Measurements from ENCODE around the gene PFDN6. TPM values are rescaled to one million over a fixed set of nuclear protein-coding genes. Genes with fewer than 3 reads are reported as not detected.
A peak's percentile ranks its signal among the peaks of the same experiment; 100 is the strongest.

PFDN6 gene
- total and polyA plus RNA-seq, 10 of the 15 experiments (the other 5 are each of a cell fraction or from before 2014, with no cell fraction given), result 3.1 to 168 (median 82.6) TPM

DNA sequence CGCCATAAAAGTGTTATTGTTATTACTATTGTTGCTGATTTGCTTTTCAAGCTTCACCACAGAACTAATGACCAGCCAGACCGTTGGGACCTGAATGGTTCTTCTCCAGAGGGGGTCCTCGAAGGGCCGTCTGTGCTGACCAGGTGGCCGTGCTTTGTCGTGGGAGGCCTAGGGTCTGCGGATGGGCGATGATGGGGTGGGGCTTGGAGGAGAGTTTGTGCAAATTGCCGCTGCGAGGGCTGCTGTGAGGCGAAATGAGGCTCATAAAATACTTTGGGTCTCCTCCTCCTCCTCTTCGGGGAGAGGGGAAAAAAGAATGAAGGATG, 34.2 kb downstream of the PFDN6 start:
- DNase-seq (ENCODE audit: low read depth, low spot score) (no peak), ATAC-seq (peak; percentile 1; the same call in 2 of the 3 replicates), FAIRE-seq (no peak)
- in situ Hi-C loops (cut with MboI), result no loop called here
- no TSS peak for BruUV-seq (replicated peaks)
- TF ChIP-seq ZNF384 (IDR thresholded peaks at IDR 0.05; ENCODE audit: borderline replicate concordance, low read depth, low read length), result 0 out of 2 replicates have a peak, but pooled peaks have one; percentile 11
- TF ChIP-seq HDAC2 (IDR thresholded peaks at IDR 0.05), result no peak
- ChIA-PET RAD21 (ENCODE audit: unreplicated experiment) (interaction anchor here (0.7 to 1.2 kb wide), 3 partner anchors 24 to 95 kb away, joined by 3 to 5 read pairs (median 4); no protein-coding TSS in a partner anchor), POLR2A (interaction anchor here (0.6 to 1.5 kb wide), 6 partner anchors 13 to 352 kb away, joined by 3 to 7 read pairs (median 3); partner anchors contain the start of gene CUTA), SMC1A (ENCODE audit: uncharacterized antibody, unreplicated experiment) (interaction anchor here (0.8 to 2.0 kb wide), 5 partner anchors 8 to 284 kb away, joined by 3 to 7 read pairs (median 3); no protein-coding TSS in a partner anchor), CTCF (interaction anchor here (0.7 to 1.7 kb wide), 3 partner anchors 23 to 357 kb away, joined by 3 to 7 read pairs (median 3); no protein-coding TSS in a partner anchor)
- intact Hi-C loops (cut with micrococcal nuclease; ENCODE audit: unreplicated experiment), result no loop called here
- Histone ChIP-seq H3K4me3 (peak overlapping the region; percentile 80), H3K9me3 (replicated peaks; ENCODE audit: control insufficient read depth, insufficient read depth, low read length) (no peaks in the 10 kb centered on the region), H3K36me3 (ENCODE audit: control insufficient read depth in 2 of 2, insufficient read depth in 2 of 2, low read length in 1 of 2) (peaks cover 12 to 16% of the 10 kb centered on the region in 2 experiments; a peak in 3 of 4 replicates), H4K20me1 (ENCODE audit: control insufficient read depth, insufficient read depth) (0 out of 2 replicates have a peak, but pooled peaks cover 3% of the 10 kb centered on the region), H3K4me2 (ENCODE audit: control insufficient read depth, insufficient read depth) (peak overlapping the region; percentile 79), H3K27me3 (replicated peaks in 1 of 2; ENCODE audit: control insufficient read depth in 2 of 2, insufficient read depth in 2 of 2, low read length in 1 of 2) (no peaks in the 10 kb centered on the region), H2AFZ (ENCODE audit: control insufficient read depth, low read depth, low read length) (peak overlapping the region; percentile 82), H3K27ac (ENCODE audit: control insufficient read depth, insufficient read depth) (peak overlapping the region; percentile 83), H3K4me1 (ENCODE audit: control insufficient read depth, insufficient read depth, low read length) (peaks cover 15% of the 10 kb centered on the region), H3K79me2 (ENCODE audit: control insufficient read depth, insufficient read depth, low read length) (peaks cover 29% of the 10 kb centered on the region), H3K9ac (ENCODE audit: control insufficient read depth, insufficient read depth, low read length) (peak overlapping the region; percentile 82)
- 1% methylated on average over 12 of the region's 12 CpGs for WGBS (ENCODE audit: insufficient coverage, insufficient replicate concordance, low lambda C conversion rate, missing lambda C conversion rate)

DNA sequence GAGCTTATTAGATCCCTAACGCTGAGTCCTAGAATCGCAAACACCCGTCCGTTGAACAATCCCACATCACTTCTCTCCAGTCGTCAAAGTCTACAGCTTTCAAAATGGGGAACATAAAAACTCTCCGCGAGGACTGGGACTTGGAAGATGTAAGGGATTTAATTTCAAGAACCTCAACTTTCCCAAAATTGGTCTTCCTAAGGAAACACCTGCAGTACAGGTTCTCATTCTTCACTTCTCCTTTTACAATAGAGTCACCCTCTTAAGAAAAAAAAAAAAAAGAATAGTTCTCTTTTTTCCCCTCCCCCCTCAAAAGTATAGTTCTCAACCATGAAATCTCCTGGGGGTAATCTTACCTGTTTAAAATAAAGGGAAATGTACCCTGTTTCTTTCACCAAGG, 34.7 kb downstream of the PFDN6 start:
- CTCF ChIA-PET, result interaction anchor here (1.2 to 1.7 kb wide), 2 partner anchors 67 to 358 kb away, joined by 3 to 7 read pairs; no protein-coding TSS in a partner anchor
- DNase-seq (ENCODE audit: low read depth, low spot score), result no peak
- Histone ChIP-seq H3K4me2 (ENCODE audit: control insufficient read depth, insufficient read depth) (peak overlapping the region; percentile 79), H3K9ac (ENCODE audit: control insufficient read depth, insufficient read depth, low read length) (peak overlapping the region; percentile 82), H3K9me3 (replicated peaks; ENCODE audit: control insufficient read depth, insufficient read depth, low read length) (no peaks in the 10 kb centered on the region), H3K36me3 (ENCODE audit: control insufficient read depth in 2 of 2, insufficient read depth in 2 of 2, low read length in 1 of 2) (peaks cover 7 to 11% of the 10 kb centered on the region in 2 experiments; a peak in 3 of 4 replicates), H3K4me3 (peak overlapping the region; percentile 80), H3K27me3 (replicated peaks in 1 of 2; ENCODE audit: control insufficient read depth in 2 of 2, insufficient read depth in 2 of 2, low read length in 1 of 2) (no peaks in the 10 kb centered on the region), H2AFZ (ENCODE audit: control insufficient read depth, low read depth, low read length) (peak overlapping the region; percentile 82), H3K27ac (ENCODE audit: control insufficient read depth, insufficient read depth) (peak overlapping the region; percentile 83), H3K79me2 (ENCODE audit: control insufficient read depth, insufficient read depth, low read length) (peaks cover 29% of the 10 kb centered on the region), H4K20me1 (ENCODE audit: control insufficient read depth, insufficient read depth) (0 out of 2 replicates have a peak, but pooled peaks cover 3% of the 10 kb centered on the region), H3K4me1 (ENCODE audit: control insufficient read depth, insufficient read depth, low read length) (peaks cover 10% of the 10 kb centered on the region)
- under 1% methylated on average over 7 of the region's 7 CpGs for WGBS (ENCODE audit: insufficient coverage, insufficient replicate concordance, low lambda C conversion rate, missing lambda C conversion rate)
- POLR2A ChIA-PET, result interaction anchor here (0.6 to 1.5 kb wide), 7 partner anchors 12 to 301 kb away, joined by 3 to 7 read pairs (median 4); partner anchors contain the start of gene CUTA
- in situ Hi-C loops (cut with MboI), result no loop called here
- SMC1A ChIA-PET (ENCODE audit: uncharacterized antibody, unreplicated experiment), result interaction anchor here (0.6 to 2.0 kb wide), 4 partner anchors 9 to 1136 kb away, joined by 3 to 7 read pairs (median 3); no protein-coding TSS in a partner anchor
- intact Hi-C loops (cut with micrococcal nuclease; ENCODE audit: unreplicated experiment), result no loop called here
- no TSS peak for BruUV-seq (replicated peaks)
- RAD21 ChIA-PET (ENCODE audit: unreplicated experiment), result interaction anchor here (1.1 to 1.2 kb wide), 2 partner anchors 25 to 76 kb away, joined by 3 to 4 read pairs; no protein-coding TSS in a partner anchor
- no peak for ATAC-seq
- peak; percentile 49 for FAIRE-seq
- TF ChIP-seq IKZF2 (IDR thresholded peaks at IDR 0.05), result peak; percentile 70 to 84
- peak; percentile 94 for TF ChIP-seq ZNF384 (IDR thresholded peaks at IDR 0.05; ENCODE audit: borderline replicate concordance, low read depth, low read length)
- TF ChIP-seq BCL11A (IDR thresholded peaks at IDR 0.05; ENCODE audit: low read depth, low read length), result no peak
- 0 out of 2 replicates have a peak, but pooled peaks have one; percentile 29 for TF ChIP-seq TCF3 (IDR thresholded peaks at IDR 0.05; ENCODE audit: borderline replicate concordance, insufficient read depth, low read depth, low read length)
- no peak for TF ChIP-seq BRCA1 (IDR thresholded peaks at IDR 0.05; ENCODE audit: low read depth, low read length)
- TF ChIP-seq HDAC6 (IDR thresholded peaks at IDR 0.05; ENCODE audit: unreplicated experiment), result no peak
- TF ChIP-seq NFIC (IDR thresholded peaks at IDR 0.05; ENCODE audit: low read depth, low read length), result peak; percentile 33; the same call in 1 of the 2 replicates
- TF ChIP-seq JUND (IDR thresholded peaks at IDR 0.05; ENCODE audit: low read depth, low read length), result 0 out of 2 replicates have a peak, but pooled peaks have one; percentile 24
- peak; percentile 14; the same call in 1 of the 2 replicates for TF ChIP-seq JUNB (IDR thresholded peaks at IDR 0.05)
- TF ChIP-seq RUNX3 (IDR thresholded peaks at IDR 0.05; ENCODE audit: low read length), result peak; percentile 20; the same call in 1 of the 2 replicates
- 0 out of 4 replicates have a peak, but pooled peaks of 1 of the 2 experiments have one; percentile 43 for TF ChIP-seq SRF (IDR thresholded peaks at IDR 0.05; ENCODE audit: low read depth in 2 of 2, low read length in 2 of 2)
- peak; percentile 22; the same call in 1 of the 2 replicates for TF ChIP-seq FOXM1 (IDR thresholded peaks at IDR 0.05; ENCODE audit: low read depth, low read length)
- peak; percentile 55; the same call in 1 of the 2 replicates for TF ChIP-seq EED (IDR thresholded peaks at IDR 0.05; ENCODE audit: low read depth)
- peak; percentile 71 for TF ChIP-seq SPI1 (IDR thresholded peaks at IDR 0.05; ENCODE audit: borderline replicate concordance, insufficient read depth, low read depth, low read length)
